Esophagus muscularis mucosa (tissue), 3 donors: ENCODE measurements around the gene OR4D1.

Experiments
- EP300 ChIP-seq: sonication (generic); formaldehyde crosslinking; IDR thresholded peaks from one replicate; pipeline ENCODE4 v1.6.1; 2017; ENCODE audit warnings: antibody characterized with exemption
- TF ChIP-seq, protein P1 (sequence below), 3 experiments: fragments of 200-600 bp in 2 of 3; fragments of 450-650 bp in 1 of 3; sonication (generic) in 2 of 3; IDR thresholded peaks; one replicate each; pipeline ENCODE4 v1.5.1; 2017 to 2019; ENCODE audit warnings: antibody characterized with exemption in 3 of 3, mild to moderate bottlenecking in 2 of 3, moderate library complexity in 1 of 3

- TF ChIP-seq, protein P1, sequence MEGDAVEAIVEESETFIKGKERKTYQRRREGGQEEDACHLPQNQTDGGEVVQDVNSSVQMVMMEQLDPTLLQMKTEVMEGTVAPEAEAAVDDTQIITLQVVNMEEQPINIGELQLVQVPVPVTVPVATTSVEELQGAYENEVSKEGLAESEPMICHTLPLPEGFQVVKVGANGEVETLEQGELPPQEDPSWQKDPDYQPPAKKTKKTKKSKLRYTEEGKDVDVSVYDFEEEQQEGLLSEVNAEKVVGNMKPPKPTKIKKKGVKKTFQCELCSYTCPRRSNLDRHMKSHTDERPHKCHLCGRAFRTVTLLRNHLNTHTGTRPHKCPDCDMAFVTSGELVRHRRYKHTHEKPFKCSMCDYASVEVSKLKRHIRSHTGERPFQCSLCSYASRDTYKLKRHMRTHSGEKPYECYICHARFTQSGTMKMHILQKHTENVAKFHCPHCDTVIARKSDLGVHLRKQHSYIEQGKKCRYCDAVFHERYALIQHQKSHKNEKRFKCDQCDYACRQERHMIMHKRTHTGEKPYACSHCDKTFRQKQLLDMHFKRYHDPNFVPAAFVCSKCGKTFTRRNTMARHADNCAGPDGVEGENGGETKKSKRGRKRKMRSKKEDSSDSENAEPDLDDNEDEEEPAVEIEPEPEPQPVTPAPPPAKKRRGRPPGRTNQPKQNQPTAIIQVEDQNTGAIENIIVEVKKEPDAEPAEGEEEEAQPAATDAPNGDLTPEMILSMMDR (IDR thresholded peaks at IDR 0.05) = no peak
- TF ChIP-seq EP300 = no peak
These were observed 59.3 kb downstream of the OR4D1 start for GRCh38 chr17:58207451-58207850.
